HCT116 (cell line): ENCODE results near the gene PNMA8C. TPM values are rescaled to one million over a fixed set of nuclear protein-coding genes. Genes with fewer than 3 reads are reported as not detected.

Source experiments
- ATAC-seq: fragments of 200-7000 bp; cut with Tn5 transposase; 2 replicates; pipeline ENCODE4 v1.9.1; 2020; ENCODE audit warnings: mild to moderate bottlenecking, moderate library complexity
- BruUV-seq: library from RNA; stranded (reverse); fragments of 400-500 nt; replicated peaks from 2 replicates; lab custom pipeline; 2021; lab: Mats Ljungman, UMichigan
- CTCF ChIA-PET: fragments of 300-600 bp; sonication (Branson Sonifier 250); formaldehyde crosslinking; loops from one replicate; lab custom pipeline; 2021; ENCODE audit warnings: antibody characterized with exemption; lab: Charles Lee
- POLR2A ChIA-PET: fragments of 300-600, 350-600 bp; sonication (Branson Sonifier 250); formaldehyde crosslinking; loops from one replicate; lab custom pipeline; 2021; ENCODE audit warnings: antibody characterized with exemption; lab: Charles Lee
- RAD21 ChIA-PET, 2 experiments: fragments of 300-600 bp; sonication (Branson Sonifier 250); formaldehyde crosslinking; loops; one replicate each; lab custom pipeline; 2023; ENCODE audit warnings: low total read pairs in 2 of 2; ENCODE audit not compliant: uncharacterized antibody in 2 of 2, unreplicated experiment in 2 of 2, low non-redundant PET in 1 of 2; lab: Charles Lee
- DNase-seq: peaks from one replicate; pipeline ENCODE4 v3.0.0-alpha.2; 2010; ENCODE audit warnings: low read depth, low spot score
- H2AFZ ChIP-seq: fragments of 200-600 bp; shearing (Covaris generic), sonication (generic); 2 replicates; pipeline ENCODE4 v1.6.1; 2017; ENCODE audit warnings: low read depth, mixed run types, mixed read lengths, antibody characterized with exemption, low read length; ENCODE audit not compliant: poor library complexity, severe bottlenecking
- H3K27ac ChIP-seq: 2 replicates; pipeline ENCODE4 v1.5.1; 2012; ENCODE audit warnings: low read depth, low read length
- H3K27me3 ChIP-seq: fragments of 200-600 bp; sonication (generic); 2 replicates; pipeline ENCODE4 v1.6.1; 2016; ENCODE audit warnings: mixed run types, low read length, mixed read lengths; ENCODE audit not compliant: insufficient read depth
- H3K36me3 ChIP-seq, 2 experiments: fragments of 200-500 bp in 1 of 2; fragments of 200-600 bp in 1 of 2; sonication (Bioruptor generic) in 1 of 2; sonication (generic) in 1 of 2; 2 replicates each; pipeline versions ENCODE4 v1.5.1 to v1.6.1; 2014 to 2016; ENCODE audit warnings: low read length in 2 of 2, inconsistent platforms in 1 of 2, mixed read lengths in 1 of 2, mixed run types in 1 of 2; ENCODE audit not compliant: insufficient read depth in 2 of 2, control insufficient read depth in 1 of 2
- H3K4me1 ChIP-seq, 2 experiments: fragments of 200-600 bp in 1 of 2; sonication (generic) in 1 of 2; 2 replicates each; pipeline versions ENCODE4 v1.5.1 to v1.6.1; 2012 to 2017; ENCODE audit warnings: low read length in 2 of 2, inconsistent platforms in 1 of 2, mild to moderate bottlenecking in 1 of 2, mixed read lengths in 1 of 2, mixed run types in 1 of 2, moderate library complexity in 1 of 2; ENCODE audit not compliant: insufficient read depth in 2 of 2, control insufficient read depth in 1 of 2
- H3K4me2 ChIP-seq: fragments of 200-600 bp; sonication (generic); 2 replicates; pipeline ENCODE4 v1.6.1; 2017; ENCODE audit warnings: mixed run types, low read length, mixed read lengths
- H3K4me3 ChIP-seq, 2 experiments: fragments of 200-600 bp in 1 of 2; sonication (generic) in 1 of 2; replicated peaks in 1 of 2; 2 replicates each; pipeline ENCODE4 v1.5.1; 2011 to 2016; ENCODE audit warnings: low read length in 2 of 2, control low read depth in 1 of 2, low read depth in 1 of 2, mild to moderate bottlenecking in 1 of 2, mixed read lengths in 1 of 2, mixed run types in 1 of 2
- H3K79me2 ChIP-seq: fragments of 200-600 bp; sonication (generic); 2 replicates; pipeline ENCODE4 v1.6.1; 2017; ENCODE audit warnings: mild to moderate bottlenecking, mixed run types, low read length, moderate library complexity, mixed read lengths; ENCODE audit not compliant: insufficient read depth
- H3K9ac ChIP-seq: fragments of 200-600 bp; sonication (generic); 2 replicates; pipeline ENCODE4 v1.6.1; 2016; ENCODE audit warnings: low read length, mixed read lengths
- H3K9me2 ChIP-seq: fragments of 200-600 bp; sonication (generic), shearing (Covaris generic); 2 replicates; pipeline ENCODE4 v1.6.1; 2017; ENCODE audit warnings: mixed run types, mild to moderate bottlenecking, moderate library complexity; ENCODE audit not compliant: insufficient read depth
- H3K9me3 ChIP-seq, 2 experiments: fragments of 200-500 bp in 1 of 2; fragments of 200-600 bp in 1 of 2; sonication (Bioruptor generic) in 1 of 2; sonication (generic) in 1 of 2; 2 replicates each; pipeline ENCODE4 v1.6.1; 2014 to 2017; ENCODE audit warnings: low read length in 2 of 2, mixed read lengths in 2 of 2, inconsistent platforms in 1 of 2, low read depth in 1 of 2, mild to moderate bottlenecking in 1 of 2, mixed run types in 1 of 2, moderate library complexity in 1 of 2; ENCODE audit not compliant: control insufficient read depth in 1 of 2, insufficient read depth in 1 of 2
- H4K20me1 ChIP-seq: fragments of 200-600 bp; sonication (generic), shearing (Covaris generic); 2 replicates; pipeline ENCODE4 v1.6.1; 2017; ENCODE audit warnings: mixed run types, mild to moderate bottlenecking, moderate library complexity; ENCODE audit not compliant: insufficient read depth
- CBX3 ChIP-seq: IDR thresholded peaks from 2 replicates; pipeline ENCODE4 v1.6.1; 2012; ENCODE audit warnings: low read depth
- CTCF ChIP-seq, 3 experiments: fragments of 200-600 bp in 1 of 3; sonication (generic) in 1 of 3; IDR thresholded peaks in 2 of 3; conservative IDR thresholded peaks in 1 of 3; 2 replicates each; pipeline ENCODE4 v1.5.1; 2012 to 2017; ENCODE audit warnings: low read depth in 2 of 3, low read length in 2 of 3, antibody characterized with exemption in 1 of 3, borderline replicate concordance in 1 of 3, control low read depth in 1 of 3, mild to moderate bottlenecking in 1 of 3, mixed read lengths in 1 of 3, mixed run types in 1 of 3, moderate library complexity in 1 of 3; ENCODE audit not compliant: insufficient read depth in 1 of 3
- EGR1 ChIP-seq: IDR thresholded peaks from 2 replicates; pipeline ENCODE4 v1.6.1; 2012; ENCODE audit warnings: low read depth
- ELF1 ChIP-seq: IDR thresholded peaks from 2 replicates; pipeline ENCODE4 v1.6.1; 2012; ENCODE audit warnings: low read depth, borderline replicate concordance
- EZH2 ChIP-seq: fragments of 200-600 bp; sonication (generic); IDR thresholded peaks from 2 replicates; pipeline ENCODE4 v1.6.1; 2017; ENCODE audit warnings: antibody characterized with exemption, mixed run types
- EZH2phosphoT487 ChIP-seq: fragments of 200-600 bp; IDR thresholded peaks from 2 replicates; pipeline ENCODE4 v1.6.1; 2018; ENCODE audit warnings: antibody characterized with exemption, borderline replicate concordance
- JUND ChIP-seq: IDR thresholded peaks from 2 replicates; pipeline ENCODE4 v1.6.1; 2012
- MAX ChIP-seq: IDR thresholded peaks from 2 replicates; pipeline ENCODE4 v1.6.1; 2012
- POLR2A ChIP-seq: IDR thresholded peaks from 2 replicates; pipeline ENCODE4 v1.7.0; 2011; ENCODE audit warnings: borderline replicate concordance; ENCODE audit not compliant: insufficient read depth, insufficient read length; ENCODE audit errors: extremely low read depth
- RAD21 ChIP-seq: IDR thresholded peaks from 2 replicates; pipeline ENCODE4 v1.6.1; 2012; ENCODE audit warnings: low read depth, mild to moderate bottlenecking
- SIN3A ChIP-seq: IDR thresholded peaks from 2 replicates; pipeline ENCODE4 v1.6.1; 2012; ENCODE audit warnings: low read depth
- SRF ChIP-seq: IDR thresholded peaks from 2 replicates; pipeline ENCODE4 v1.6.1; 2012; ENCODE audit warnings: low read depth
- TCF7L2 ChIP-seq: IDR thresholded peaks from 2 replicates; pipeline ENCODE4 v1.7.0; 2011; ENCODE audit warnings: borderline replicate concordance, inconsistent platforms; ENCODE audit not compliant: insufficient read depth, insufficient read length; ENCODE audit errors: extremely low read depth
- YY1 ChIP-seq: IDR thresholded peaks from 2 replicates; pipeline ENCODE4 v1.6.1; 2011; ENCODE audit warnings: low read length, low read depth, moderate library complexity, mild to moderate bottlenecking; ENCODE audit not compliant: insufficient replicate concordance; ENCODE audit errors: extremely low read depth
- ZNF274 ChIP-seq: fragments of 200-500 bp; sonication (Bioruptor generic); IDR thresholded peaks from 2 replicates; pipeline ENCODE4 v1.6.1; 2014; ENCODE audit warnings: mild to moderate bottlenecking, low read depth, low read length, inconsistent platforms
- intact Hi-C: fragments of 100-400 bp; cut with micrococcal nuclease; formaldehyde crosslinking; loops from 2 replicates; pipeline ENCODE4 v1.10.0; 2022
- total RNA-seq: library from RNA; stranded (reverse); gene quantifications from one replicate; pipeline ENCODE4 v1.2.1, GENCODE V29; 2021; ENCODE audit not compliant: unreplicated experiment
- TF ChIP-seq, protein P1 (sequence below): IDR thresholded peaks from 2 replicates; pipeline ENCODE4 v1.6.1; 2011; ENCODE audit warnings: mild to moderate bottlenecking, low read length, moderate library complexity; ENCODE audit not compliant: insufficient replicate concordance; ENCODE audit errors: extremely low read depth
- TF ChIP-seq, protein P2 (sequence below): IDR thresholded peaks from 2 replicates; pipeline ENCODE4 v1.6.1; 2012; ENCODE audit warnings: low read depth

The PNMA8C gene
- total RNA-seq, 1 experiment from 2014 or later, result not detected

DNA sequence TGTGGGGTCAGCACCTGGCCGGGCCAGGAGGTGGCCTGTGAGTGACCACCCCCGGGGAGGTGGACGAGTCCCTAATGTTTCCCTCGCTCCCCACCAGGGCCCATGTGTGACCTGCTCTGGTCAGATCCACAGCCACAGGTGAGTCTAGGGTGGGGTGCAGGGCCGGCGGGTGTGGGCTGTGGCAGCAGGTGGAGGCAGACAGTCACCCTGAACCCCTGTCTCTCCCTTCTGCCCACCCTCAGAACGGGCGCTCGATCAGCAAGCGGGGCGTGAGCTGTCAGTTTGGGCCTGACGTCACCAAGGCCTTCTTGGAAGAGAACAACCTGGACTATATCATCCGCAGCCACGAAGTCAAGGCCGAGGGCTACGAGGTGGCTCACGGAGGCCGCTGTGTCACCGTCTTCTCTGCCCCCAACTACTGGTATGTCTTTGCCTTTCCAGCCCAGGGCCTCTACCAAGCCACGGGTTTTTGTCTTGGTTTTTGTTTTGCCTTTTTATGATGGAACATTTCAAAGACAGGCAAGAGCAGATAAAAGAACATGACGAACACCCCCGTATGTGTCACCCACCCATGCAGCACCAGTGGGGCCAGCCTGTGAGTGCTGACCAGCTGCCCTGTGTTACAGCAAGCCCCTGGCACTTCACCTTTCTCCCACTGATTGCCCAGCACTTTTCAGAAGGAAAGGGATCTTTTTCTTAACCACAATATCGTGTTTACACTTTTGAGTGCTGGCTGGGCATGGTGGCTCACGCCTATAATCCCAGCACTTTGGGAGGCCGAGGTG, 40.2 kb downstream of the PNMA8C start:
- ATAC-seq, result no peak
- Histone ChIP-seq H2AFZ (no peak overlapping the region), H3K4me2 (no peak overlapping the region), H3K9me3 (no peaks in the 10 kb centered on the region; a peak in 1 of 4 replicates), H3K27me3 (no peaks in the 10 kb centered on the region), H3K4me3 (no peak overlapping the region), H3K27ac (no peak overlapping the region), H3K4me1 (no peaks in the 10 kb centered on the region), H3K36me3 (peaks cover 34 to 62% of the 10 kb centered on the region in 2 experiments), H3K9me2 (no peaks in the 10 kb centered on the region), H4K20me1 (no peaks in the 10 kb centered on the region), H3K9ac (no peak overlapping the region), H3K79me2 (no peaks in the 10 kb centered on the region; the same call in 1 of the 2 replicates)
- RAD21 ChIA-PET, result no interaction called here
- POLR2A ChIA-PET, result no interaction called here
- no peak for TF ChIP-seq YY1
- TF ChIP-seq JUND, result no peak
- TF ChIP-seq EZH2phosphoT487, result no peak
- TF ChIP-seq ZNF274, result no peak
- no peak for TF ChIP-seq SRF
- TF ChIP-seq POLR2A, result no peak
- TF ChIP-seq MAX, result no peak
- TF ChIP-seq EGR1, result no peak
- no peak for TF ChIP-seq CBX3
- TF ChIP-seq, protein P1, sequence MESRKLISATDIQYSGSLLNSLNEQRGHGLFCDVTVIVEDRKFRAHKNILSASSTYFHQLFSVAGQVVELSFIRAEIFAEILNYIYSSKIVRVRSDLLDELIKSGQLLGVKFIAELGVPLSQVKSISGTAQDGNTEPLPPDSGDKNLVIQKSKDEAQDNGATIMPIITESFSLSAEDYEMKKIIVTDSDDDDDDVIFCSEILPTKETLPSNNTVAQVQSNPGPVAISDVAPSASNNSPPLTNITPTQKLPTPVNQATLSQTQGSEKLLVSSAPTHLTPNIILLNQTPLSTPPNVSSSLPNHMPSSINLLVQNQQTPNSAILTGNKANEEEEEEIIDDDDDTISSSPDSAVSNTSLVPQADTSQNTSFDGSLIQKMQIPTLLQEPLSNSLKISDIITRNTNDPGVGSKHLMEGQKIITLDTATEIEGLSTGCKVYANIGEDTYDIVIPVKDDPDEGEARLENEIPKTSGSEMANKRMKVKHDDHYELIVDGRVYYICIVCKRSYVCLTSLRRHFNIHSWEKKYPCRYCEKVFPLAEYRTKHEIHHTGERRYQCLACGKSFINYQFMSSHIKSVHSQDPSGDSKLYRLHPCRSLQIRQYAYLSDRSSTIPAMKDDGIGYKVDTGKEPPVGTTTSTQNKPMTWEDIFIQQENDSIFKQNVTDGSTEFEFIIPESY, result no peak
- TF ChIP-seq, protein P2, sequence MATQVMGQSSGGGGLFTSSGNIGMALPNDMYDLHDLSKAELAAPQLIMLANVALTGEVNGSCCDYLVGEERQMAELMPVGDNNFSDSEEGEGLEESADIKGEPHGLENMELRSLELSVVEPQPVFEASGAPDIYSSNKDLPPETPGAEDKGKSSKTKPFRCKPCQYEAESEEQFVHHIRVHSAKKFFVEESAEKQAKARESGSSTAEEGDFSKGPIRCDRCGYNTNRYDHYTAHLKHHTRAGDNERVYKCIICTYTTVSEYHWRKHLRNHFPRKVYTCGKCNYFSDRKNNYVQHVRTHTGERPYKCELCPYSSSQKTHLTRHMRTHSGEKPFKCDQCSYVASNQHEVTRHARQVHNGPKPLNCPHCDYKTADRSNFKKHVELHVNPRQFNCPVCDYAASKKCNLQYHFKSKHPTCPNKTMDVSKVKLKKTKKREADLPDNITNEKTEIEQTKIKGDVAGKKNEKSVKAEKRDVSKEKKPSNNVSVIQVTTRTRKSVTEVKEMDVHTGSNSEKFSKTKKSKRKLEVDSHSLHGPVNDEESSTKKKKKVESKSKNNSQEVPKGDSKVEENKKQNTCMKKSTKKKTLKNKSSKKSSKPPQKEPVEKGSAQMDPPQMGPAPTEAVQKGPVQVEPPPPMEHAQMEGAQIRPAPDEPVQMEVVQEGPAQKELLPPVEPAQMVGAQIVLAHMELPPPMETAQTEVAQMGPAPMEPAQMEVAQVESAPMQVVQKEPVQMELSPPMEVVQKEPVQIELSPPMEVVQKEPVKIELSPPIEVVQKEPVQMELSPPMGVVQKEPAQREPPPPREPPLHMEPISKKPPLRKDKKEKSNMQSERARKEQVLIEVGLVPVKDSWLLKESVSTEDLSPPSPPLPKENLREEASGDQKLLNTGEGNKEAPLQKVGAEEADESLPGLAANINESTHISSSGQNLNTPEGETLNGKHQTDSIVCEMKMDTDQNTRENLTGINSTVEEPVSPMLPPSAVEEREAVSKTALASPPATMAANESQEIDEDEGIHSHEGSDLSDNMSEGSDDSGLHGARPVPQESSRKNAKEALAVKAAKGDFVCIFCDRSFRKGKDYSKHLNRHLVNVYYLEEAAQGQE, result no peak
- no peak for TF ChIP-seq CTCF (IDR thresholded peaks at IDR 0.05 in 2 of 3, conservative IDR thresholded peaks at IDR 0.05 in 1 of 3; ENCODE audit: borderline replicate concordance in 1 of 3, insufficient read depth in 1 of 3, low read depth in 2 of 3, low read length in 2 of 3)
- TF ChIP-seq TCF7L2, result no peak
- TF ChIP-seq ELF1, result no peak
- TF ChIP-seq EZH2, result no peak
- TF ChIP-seq SIN3A, result no peak
- TF ChIP-seq RAD21, result no peak
- CTCF ChIA-PET, result no interaction called here
- intact Hi-C loops, result no loop called here
- BruUV-seq, result no TSS peak
- DNase-seq, result no peak
